BLaER1 treated with 17β-estradiol and CSF1 and Interleukin-3, amounts not matched to agents 10 nM and 100 nM (cell line): ENCODE measurements around the gene CFAP74.

Experiments
- H3K27ac ChIP-seq, 11 experiments: shearing (Covaris generic); formaldehyde crosslinking; 2 replicates each; pipeline ENCODE4 v1.8.1; 2022
- H3K27me3 ChIP-seq, 11 experiments: shearing (Covaris generic); formaldehyde crosslinking; 2 replicates each; pipeline ENCODE4 v1.8.1; 2022
- H3K36me3 ChIP-seq, 11 experiments: shearing (Covaris generic); formaldehyde crosslinking; 2 replicates each; pipeline ENCODE4 v1.8.1; 2022
- H3K4me1 ChIP-seq, 10 experiments: shearing (Covaris generic); formaldehyde crosslinking; 2 replicates each; pipeline ENCODE4 v1.8.1; 2022
- H3K4me2 ChIP-seq, 11 experiments: shearing (Covaris generic); formaldehyde crosslinking; 2 replicates each; pipeline ENCODE4 v1.8.1; 2022
- H3K4me3 ChIP-seq, 10 experiments: shearing (Covaris generic); formaldehyde crosslinking; 2 replicates each; pipeline ENCODE4 v1.8.1; 2022
- H3K9ac ChIP-seq, 11 experiments: shearing (Covaris generic); formaldehyde crosslinking; 2 replicates each; pipeline ENCODE4 v1.8.1; 2022
- H3K9me3 ChIP-seq, 11 experiments: shearing (Covaris generic); formaldehyde crosslinking; replicated peaks in 1 of 11; 2 replicates each; pipeline ENCODE4 v1.8.1; 2022
- H4K20me1 ChIP-seq, 11 experiments: shearing (Covaris generic); formaldehyde crosslinking; 2 replicates each; pipeline ENCODE4 v1.8.1; 2022
- Cebpa-rat ChIP-seq, 11 experiments: shearing (Covaris generic); IDR thresholded peaks; 2 replicates each; pipeline ENCODE4 v1.8.1; 2022

The CFAP74 gene

GRCh38 chr1:1918901-1919303, 84.7 kb downstream of the CFAP74 start, which contains the start of gene TMEM52:
Gene TMEM52, minus strand, starts transcription at chr1:1919279. Its CDS starts 14 bp downstream, at chr1:1919265.
- TF ChIP-seq Cebpa-rat (IDR thresholded peaks at IDR 0.05) = no peak
- Histone ChIP-seq H4K20me1 (peaks cover 0 to 40% (median 0%) of the 10 kb centered on the region in 11 experiments; a peak in 7 of 22 replicates), H3K27ac (peak within 1 kb of the TSS in 10 of 11 experiments; percentile 3 to 60 (median 48); a peak in 14 of 22 replicates), H3K9ac (peak within 1 kb of the TSS; percentile 59 to 78 (median 71)), H3K9me3 (no peaks in the 10 kb centered on the region), H3K27me3 (peaks cover 0 to 6% (median 0%) of the 10 kb centered on the region in 11 experiments; a peak in 3 of 22 replicates), H3K36me3 (no peaks in the 10 kb centered on the region), H3K4me1 (peaks cover 11 to 71% (median 53%) of the 10 kb centered on the region in 10 experiments), H3K4me3 (peak within 1 kb of the TSS; percentile 59 to 78 (median 66)), H3K4me2 (peak within 1 kb of the TSS; percentile 92 to 100 (median 98))

GRCh38 chr1:1917995-1918900, 85.3 kb downstream of the CFAP74 start:
- Histone ChIP-seq H3K4me2 (peak overlapping the region; percentile 92 to 100 (median 98)), H3K9ac (peak overlapping the region; percentile 59 to 78 (median 71)), H4K20me1 (peaks cover 0 to 35% (median 0%) of the 10 kb centered on the region in 11 experiments; a peak in 7 of 22 replicates), H3K27ac (peak overlapping the region in 7 of 11 experiments; percentile 3 to 60 (median 47); a peak in 7 of 22 replicates), H3K4me1 (peaks cover 11 to 65% (median 47%) of the 10 kb centered on the region in 10 experiments), H3K9me3 (no peaks in the 10 kb centered on the region), H3K4me3 (peak overlapping the region; percentile 59 to 78 (median 66)), H3K36me3 (no peaks in the 10 kb centered on the region), H3K27me3 (peaks cover 0 to 6% (median 0%) of the 10 kb centered on the region in 11 experiments; a peak in 3 of 22 replicates)
- no peak for TF ChIP-seq Cebpa-rat (IDR thresholded peaks at IDR 0.05)

- no peaks in the 10 kb centered on the region for H3K36me3 ChIP-seq
- H3K9me3 ChIP-seq = no peaks in the 10 kb centered on the region
- peaks cover 11 to 57% (median 39%) of the 10 kb centered on the region in 10 experiments for H3K4me1 ChIP-seq
- peak overlapping the region; percentile 92 to 100 (median 98); a peak in 12 of 22 replicates for H3K4me2 ChIP-seq
- H3K4me3 ChIP-seq = no peak overlapping the region
- no peak for TF ChIP-seq Cebpa-rat (IDR thresholded peaks at IDR 0.05)
- H3K27ac ChIP-seq = no peak overlapping the region
- peaks cover 0 to 28% (median 0%) of the 10 kb centered on the region in 11 experiments; a peak in 5 of 22 replicates for H4K20me1 ChIP-seq
- H3K9ac ChIP-seq = no peak overlapping the region; a peak in 1 of 22 replicates
- peaks cover 0 to 6% (median 0%) of the 10 kb centered on the region in 11 experiments; a peak in 3 of 22 replicates for H3K27me3 ChIP-seq
These were observed 86.1 kb downstream of the CFAP74 start for GRCh38 chr1:1917304-1917976.

GRCh38 chr1:1916851-1917251, 86.7 kb downstream of the CFAP74 start:
- Histone ChIP-seq H3K36me3 (no peaks in the 10 kb centered on the region), H3K4me3 (no peak overlapping the region), H3K9me3 (no peaks in the 10 kb centered on the region), H3K4me2 (no peak overlapping the region), H4K20me1 (peaks cover 0 to 23% (median 0%) of the 10 kb centered on the region in 11 experiments; a peak in 4 of 22 replicates), H3K27ac (no peak overlapping the region), H3K9ac (no peak overlapping the region), H3K4me1 (peaks cover 11 to 51% (median 33%) of the 10 kb centered on the region in 10 experiments), H3K27me3 (peaks cover 0 to 6% (median 0%) of the 10 kb centered on the region in 11 experiments; a peak in 3 of 22 replicates)
- TF ChIP-seq Cebpa-rat (IDR thresholded peaks at IDR 0.05) = no peak

GRCh38 chr1:1915911-1916840, 87.4 kb downstream of the CFAP74 start:
- Histone ChIP-seq H3K27me3 (peaks cover 0 to 6% (median 0%) of the 10 kb centered on the region in 11 experiments; a peak in 3 of 22 replicates), H3K9me3 (no peaks in the 10 kb centered on the region), H3K4me1 (peaks cover 11 to 44% (median 29%) of the 10 kb centered on the region in 10 experiments), H3K4me2 (no peak overlapping the region), H3K36me3 (no peaks in the 10 kb centered on the region), H3K9ac (no peak overlapping the region), H3K27ac (no peak overlapping the region), H3K4me3 (no peak overlapping the region), H4K20me1 (peaks cover 0 to 19% (median 0%) of the 10 kb centered on the region in 11 experiments; a peak in 4 of 22 replicates)
- TF ChIP-seq Cebpa-rat (IDR thresholded peaks at IDR 0.05) = no peak

GRCh38 chr1:1914971-1915692, 88.5 kb downstream of the CFAP74 start, which contains the start of gene CALML6:
Gene CALML6, plus strand, starts transcription at chr1:1915260. Its CDS starts 21 bp downstream, at chr1:1915281.
- H3K27me3 ChIP-seq = peaks cover 0 to 6% (median 0%) of the 10 kb centered on the region in 11 experiments; a peak in 3 of 22 replicates
- no peak within 1 kb of the TSS for H3K27ac ChIP-seq
- no peak within 1 kb of the TSS; a peak in 1 of 22 replicates for H3K4me2 ChIP-seq
- H3K4me1 ChIP-seq = peaks cover 11 to 43% (median 29%) of the 10 kb centered on the region in 10 experiments
- no peak for TF ChIP-seq Cebpa-rat (IDR thresholded peaks at IDR 0.05)
- peaks cover 0 to 13% (median 0%) of the 10 kb centered on the region in 11 experiments; a peak in 4 of 22 replicates for H4K20me1 ChIP-seq
- H3K36me3 ChIP-seq = no peaks in the 10 kb centered on the region
- no peaks in the 10 kb centered on the region for H3K9me3 ChIP-seq
- no peak within 1 kb of the TSS for H3K4me3 ChIP-seq
- H3K9ac ChIP-seq = peak within 1 kb of the TSS in 1 of 11 experiments; percentile 18; a peak in 2 of 22 replicates
